Gastrocnemius medialis (tissue), 4 donors: Measurements from ENCODE around the gene TNS3. TPM values are rescaled to one million over a fixed set of nuclear protein-coding genes. Genes with fewer than 3 reads are reported as not detected.

ENCODE experiments used
- ATAC-seq, 2 donors: fragments of 150-250 bp; one replicate each; pipeline ENCODE4 v1.9.1; 2016
- DNase-seq, 2 donors: peaks; one replicate each; pipeline ENCODE4 v3.0.0-alpha.2; 2019
- H3K27ac ChIP-seq, 4 donors: fragments of 200-600 bp; sonication (generic); 1 replicate in 1 of 4; 2 replicates in 3 of 4; pipeline ENCODE4 v1.5.1; 2016 to 2018; ENCODE audit warnings: mild to moderate bottlenecking in 2 of 4, moderate library complexity in 1 of 4
- H3K27me3 ChIP-seq, 3 donors: fragments of 200-600 bp; sonication (generic) in 2 of 3; 1 replicate in 1 of 3; 2 replicates in 2 of 3; pipeline versions ENCODE4 v1.5.1 to v1.6.0; 2016 to 2019; ENCODE audit warnings: mild to moderate bottlenecking in 1 of 3, moderate library complexity in 1 of 3
- H3K36me3 ChIP-seq, 2 donors: fragments of 200-600 bp; sonication (generic) in 1 of 2; one replicate each; pipeline ENCODE4 v1.5.1; 2017 to 2018
- H3K4me1 ChIP-seq, 2 donors: fragments of 200-600 bp; sonication (generic) in 1 of 2; one replicate each; pipeline ENCODE4 v1.5.1; 2016 to 2017; ENCODE audit warnings: mild to moderate bottlenecking in 2 of 2
- H3K4me3 ChIP-seq, 4 donors: fragments of 200-600 bp; sonication (generic) in 3 of 4; 1 replicate in 1 of 4; 2 replicates in 3 of 4; pipeline ENCODE4 v1.5.1; 2016 to 2019; ENCODE audit warnings: mild to moderate bottlenecking in 2 of 4
- H3K9me3 ChIP-seq, 3 donors: fragments of 200-600 bp; sonication (generic) in 2 of 3; 1 replicate in 1 of 3; 2 replicates in 2 of 3; pipeline ENCODE4 v1.5.1; 2016 to 2019
- CTCF ChIP-seq, 5 experiments: fragments of 450-650 bp in 3 of 5; fragments of 200-600 bp in 2 of 5; sonication (generic) in 2 of 5; IDR thresholded peaks in 4 of 5; conservative IDR thresholded peaks in 1 of 5; 1 replicate in 4 of 5; 2 replicates in 1 of 5; pipeline ENCODE4 v1.5.1; 2016 to 2019; ENCODE audit warnings: antibody characterized with exemption in 5 of 5, mild to moderate bottlenecking in 3 of 5, moderate library complexity in 3 of 5
- POLR2A ChIP-seq, 2 donors: fragments of 450-650 bp; IDR thresholded peaks; one replicate each; pipeline ENCODE4 v1.6.1; 2017; ENCODE audit warnings: antibody characterized with exemption in 2 of 2, mild to moderate bottlenecking in 2 of 2, moderate library complexity in 2 of 2
- in situ Hi-C, 4 donors: fragments of 200-750 bp; cut with MboI; loops; one replicate each; pipeline versions ENCODE4 v1.15.0 to v1.8.0; 2017; ENCODE audit warnings: low sequenced_read_pairs in 4 of 4
- intact Hi-C: fragments of 100-400 bp; cut with DNase I; formaldehyde crosslinking; loops from one replicate; pipeline ENCODE4 v1.15.1; 2023; ENCODE audit warnings: low total_unique reads
- total RNA-seq, 4 donors: library from RNA; depleted of rRNA; stranded (reverse); fragments of >200 nt; gene quantifications; one replicate each; pipeline versions ENCODE4 v1.1.0 to v1.2.3, GENCODE V29; 2016

TNS3 gene
- total RNA-seq, 4 donors from 2014 or later, result 39.4 to 64.3 (median 50.5) TPM

- no peak for DNase-seq
Measured at GRCh38 chr7:47354071-47354470, 227.8 kb downstream of the TNS3 start.

GRCh38 chr7:47352394-47352968 lies 229.4 kb downstream of the TNS3 start:
- no peak for TF ChIP-seq CTCF (IDR thresholded peaks at IDR 0.05 in 4 of 5, conservative IDR thresholded peaks at IDR 0.05 in 1 of 5)
- TF ChIP-seq POLR2A (IDR thresholded peaks at IDR 0.05), result no peak

More at GRCh38 chr7:47354071-47354470, 227.8 kb downstream of the TNS3 start:
- no peak for ATAC-seq
- peaks cover 0 to 4% of the 10 kb centered on the region in 2 donors for H3K4me1 ChIP-seq
- no peak overlapping the region for H3K27ac ChIP-seq
- no peaks in the 10 kb centered on the region for H3K27me3 ChIP-seq
- no peak overlapping the region for H3K4me3 ChIP-seq
- in situ Hi-C loops (no loop called here), intact Hi-C loops (no loop called here)
- H3K36me3 ChIP-seq, result no peaks in the 10 kb centered on the region
- no peaks in the 10 kb centered on the region for H3K9me3 ChIP-seq
- no peak for TF ChIP-seq POLR2A (IDR thresholded peaks at IDR 0.05)
- TF ChIP-seq CTCF (IDR thresholded peaks at IDR 0.05 in 4 of 5, conservative IDR thresholded peaks at IDR 0.05 in 1 of 5), result no peak

GRCh38 chr7:47351233-47352154 lies 230.4 kb downstream of the TNS3 start:
- ATAC-seq (no peak), DNase-seq (no peak)
- in situ Hi-C loops, result no loop called here
- Histone ChIP-seq H3K36me3 (no peaks in the 10 kb centered on the region), H3K4me3 (no peak overlapping the region), H3K27me3 (no peaks in the 10 kb centered on the region), H3K27ac (no peak overlapping the region), H3K4me1 (peaks cover 0 to 4% of the 10 kb centered on the region in 2 donors), H3K9me3 (no peaks in the 10 kb centered on the region)
- intact Hi-C loops, result no loop called here
- no peak for TF ChIP-seq POLR2A (IDR thresholded peaks at IDR 0.05)
- no peak for TF ChIP-seq CTCF (IDR thresholded peaks at IDR 0.05 in 4 of 5, conservative IDR thresholded peaks at IDR 0.05 in 1 of 5)

More at GRCh38 chr7:47352394-47352968, 229.4 kb downstream of the TNS3 start:
- DNase-seq, result no peak
- in situ Hi-C loops (no loop called here), intact Hi-C loops (no loop called here)
- H3K4me1 ChIP-seq, result peaks cover 0 to 4% of the 10 kb centered on the region in 2 donors
- no peak for ATAC-seq
- no peaks in the 10 kb centered on the region for H3K36me3 ChIP-seq
- H3K27ac ChIP-seq, result no peak overlapping the region
- no peaks in the 10 kb centered on the region for H3K27me3 ChIP-seq
- no peak overlapping the region for H3K4me3 ChIP-seq
- no peaks in the 10 kb centered on the region for H3K9me3 ChIP-seq

GRCh38 chr7:47350425-47350824 lies 231.5 kb downstream of the TNS3 start:
- Histone ChIP-seq H3K27ac (no peak overlapping the region), H3K36me3 (no peaks in the 10 kb centered on the region), H3K4me3 (no peak overlapping the region), H3K4me1 (peaks cover 0 to 4% of the 10 kb centered on the region in 2 donors), H3K9me3 (no peaks in the 10 kb centered on the region), H3K27me3 (no peaks in the 10 kb centered on the region)
- ATAC-seq (no peak), DNase-seq (no peak)
- in situ Hi-C loops, result no loop called here
- TF ChIP-seq POLR2A (IDR thresholded peaks at IDR 0.05) (no peak), CTCF (IDR thresholded peaks at IDR 0.05 in 4 of 5, conservative IDR thresholded peaks at IDR 0.05 in 1 of 5) (no peak)
- intact Hi-C loops, result no loop called here
